Caco-2 (cell line): ENCODE measurements around the gene MORC2. TPM values are rescaled to one million over a fixed set of nuclear protein-coding genes. Genes with fewer than 3 reads are reported as not detected.

Experiments
- BruUV-seq: library from RNA; stranded (reverse); fragments of 400-500 nt; replicated peaks from 2 replicates; lab custom pipeline; 2021; lab: Mats Ljungman, UMichigan
- CTCF ChIA-PET: fragments of 300-600 bp; sonication (Branson Sonifier 250); formaldehyde crosslinking; loops from one replicate; lab custom pipeline; 2022; ENCODE audit warnings: antibody characterized with exemption; lab: Charles Lee
- POLR2A ChIA-PET: fragments of 300-600 bp; sonication (Branson Sonifier 250); formaldehyde crosslinking; loops from one replicate; lab custom pipeline; 2022; ENCODE audit warnings: antibody characterized with exemption; lab: Charles Lee
- DNase-seq, 2 experiments: peaks; one replicate each; pipeline versions ENCODE4 v3.0.0 to v3.0.0-alpha.2; 2020 to 2022
- H3K27me3 ChIP-seq: replicated peaks from 2 replicates; pipeline ENCODE4 v1.6.0; 2011; ENCODE audit warnings: low read length; ENCODE audit not compliant: control insufficient read depth, insufficient read depth
- H3K36me3 ChIP-seq: 2 replicates; pipeline ENCODE4 v1.5.1; 2011; ENCODE audit warnings: low read length; ENCODE audit not compliant: control insufficient read depth, insufficient read depth
- H3K4me1 ChIP-seq: fragments of 250-450 bp; sonication (Bioruptor Pico); 2 replicates; pipeline ENCODE4 v1.5.1; 2020; ENCODE audit warnings: mild to moderate bottlenecking
- H3K4me3 ChIP-seq: 2 replicates; pipeline ENCODE4 v1.5.1; 2011; ENCODE audit warnings: low read depth, mild to moderate bottlenecking, control low read depth, low read length
- H3K9me3 ChIP-seq: fragments of 250-450 bp; sonication (Bioruptor Pico); 2 replicates; pipeline ENCODE4 v1.5.1; 2020; ENCODE audit warnings: mild to moderate bottlenecking, moderate library complexity
- H3K27ac Mint-ChIP-seq: one replicate; pipeline ENCODE4 v1.8.0; 2022; ENCODE audit warnings: mixed read lengths; ENCODE audit not compliant: unreplicated experiment
- H3K27me3 Mint-ChIP-seq: one replicate; pipeline ENCODE4 v1.8.0; 2022; ENCODE audit warnings: mixed read lengths; ENCODE audit not compliant: insufficient read depth, unreplicated experiment
- H3K36me3 Mint-ChIP-seq: one replicate; pipeline ENCODE4 v1.8.0; 2022; ENCODE audit warnings: mild to moderate bottlenecking, mixed read lengths; ENCODE audit not compliant: insufficient read depth, unreplicated experiment
- H3K4me1 Mint-ChIP-seq: one replicate; pipeline ENCODE4 v1.8.0; 2022; ENCODE audit warnings: low read depth, mixed read lengths; ENCODE audit not compliant: unreplicated experiment
- H3K4me3 Mint-ChIP-seq: one replicate; pipeline ENCODE4 v1.8.0; 2022; ENCODE audit warnings: mild to moderate bottlenecking, moderate library complexity, mixed read lengths; ENCODE audit not compliant: unreplicated experiment
- H3K9me3 Mint-ChIP-seq: one replicate; pipeline ENCODE4 v1.8.0; 2022; ENCODE audit warnings: mixed read lengths; ENCODE audit not compliant: unreplicated experiment
- CTCF ChIP-seq, 2 experiments: fragments of 200-600 bp in 1 of 2; IDR thresholded peaks; 1 replicate in 1 of 2; 2 replicates in 1 of 2; pipeline versions ENCODE4 v1.5.1 to v1.8.0; 2011 to 2022; ENCODE audit warnings: antibody characterized with exemption in 1 of 2, control low read depth in 1 of 2, inconsistent platforms in 1 of 2, low read depth in 1 of 2, low read length in 1 of 2, mild to moderate bottlenecking in 1 of 2, moderate library complexity in 1 of 2; ENCODE audit not compliant: insufficient read depth in 1 of 2, severe bottlenecking in 1 of 2, unreplicated experiment in 1 of 2
- intact Hi-C: fragments of 100-400 bp; cut with micrococcal nuclease; formaldehyde crosslinking; loops from one replicate; pipeline ENCODE4 v1.10.0; 2022; ENCODE audit not compliant: unreplicated experiment
- total RNA-seq: library from RNA; stranded (reverse); gene quantifications from 2 replicates; pipeline ENCODE4 v1.2.3, GENCODE V29; 2022

The MORC2 gene
- total RNA-seq, 1 experiment from 2014 or later = 49.9 TPM

GRCh38 chr22:30944986-30945385 is 23.6 kb downstream of the MORC2 start:
- H3K27me3 ChIP-seq = no peaks in the 10 kb centered on the region
- POLR2A ChIA-PET = no interaction called here

GRCh38 chr22:30943368-30943767 is 25.2 kb downstream of the MORC2 start:
- no TSS peak for BruUV-seq
- no peak overlapping the region for H3K4me3 ChIP-seq
- TF ChIP-seq CTCF (IDR thresholded peaks at IDR 0.05; ENCODE audit: insufficient read depth in 1 of 2, low read depth in 1 of 2, low read length in 1 of 2, severe bottlenecking in 1 of 2, unreplicated experiment in 1 of 2) = no peak
- Mint-ChIP-seq H3K9me3 (no peaks in the 10 kb centered on the region), H3K27ac (no peak overlapping the region), H3K4me1 (no peaks in the 10 kb centered on the region), H3K4me3 (no peak overlapping the region), H3K27me3 (no peaks in the 10 kb centered on the region), H3K36me3 (peaks cover 60% of the 10 kb centered on the region)
- DNase-seq = no peak
- intact Hi-C loops = no loop called here
- H3K36me3 ChIP-seq = peaks cover 15% of the 10 kb centered on the region
- ChIA-PET POLR2A (no interaction called here), CTCF (no interaction called here)
- no peaks in the 10 kb centered on the region for H3K4me1 ChIP-seq
- H3K9me3 ChIP-seq = no peaks in the 10 kb centered on the region
- H3K27me3 ChIP-seq = no peaks in the 10 kb centered on the region

More at GRCh38 chr22:30944986-30945385, 23.6 kb downstream of the MORC2 start:
- intact Hi-C loops = no loop called here
- Mint-ChIP-seq H3K27me3 (no peaks in the 10 kb centered on the region), H3K27ac (no peak overlapping the region), H3K4me1 (no peaks in the 10 kb centered on the region), H3K36me3 (peaks cover 47% of the 10 kb centered on the region), H3K4me3 (no peak overlapping the region), H3K9me3 (no peaks in the 10 kb centered on the region)
- H3K9me3 ChIP-seq = no peaks in the 10 kb centered on the region
- no peaks in the 10 kb centered on the region for H3K4me1 ChIP-seq
- no peak overlapping the region for H3K4me3 ChIP-seq
- no peak for TF ChIP-seq CTCF (IDR thresholded peaks at IDR 0.05; ENCODE audit: insufficient read depth in 1 of 2, low read depth in 1 of 2, low read length in 1 of 2, severe bottlenecking in 1 of 2, unreplicated experiment in 1 of 2)
- DNase-seq = no peak
- no TSS peak for BruUV-seq
- CTCF ChIA-PET = interaction anchor here (0.6 to 1.1 kb wide), 2 partner anchors 24 to 97 kb away, joined by 3 to 11 read pairs; partner anchors contain the start of gene MORC2
- peaks cover 17% of the 10 kb centered on the region for H3K36me3 ChIP-seq

- Histone ChIP-seq H3K4me3 (no peak overlapping the region), H3K4me1 (no peaks in the 10 kb centered on the region), H3K9me3 (no peaks in the 10 kb centered on the region), H3K27me3 (no peaks in the 10 kb centered on the region), H3K36me3 (peaks cover 19% of the 10 kb centered on the region)
- no peak overlapping the region for H3K4me3 Mint-ChIP-seq
- no TSS peak for BruUV-seq
- no peaks in the 10 kb centered on the region for H3K27me3 Mint-ChIP-seq
- no peak overlapping the region for H3K27ac Mint-ChIP-seq
- CTCF ChIA-PET = no interaction called here
- no peak for DNase-seq
- H3K4me1 Mint-ChIP-seq = no peaks in the 10 kb centered on the region
- H3K9me3 Mint-ChIP-seq = no peaks in the 10 kb centered on the region
- TF ChIP-seq CTCF (IDR thresholded peaks at IDR 0.05; ENCODE audit: insufficient read depth in 1 of 2, low read depth in 1 of 2, low read length in 1 of 2, severe bottlenecking in 1 of 2, unreplicated experiment in 1 of 2) = no peak
- intact Hi-C loops = no loop called here
- POLR2A ChIA-PET = no interaction called here
- H3K36me3 Mint-ChIP-seq = peaks cover 79% of the 10 kb centered on the region
These were observed 27.2 kb downstream of the MORC2 start for GRCh38 chr22:30941363-30941740.
